ENCODE results near the gene APOA1.

The APOA1 gene

DNA sequence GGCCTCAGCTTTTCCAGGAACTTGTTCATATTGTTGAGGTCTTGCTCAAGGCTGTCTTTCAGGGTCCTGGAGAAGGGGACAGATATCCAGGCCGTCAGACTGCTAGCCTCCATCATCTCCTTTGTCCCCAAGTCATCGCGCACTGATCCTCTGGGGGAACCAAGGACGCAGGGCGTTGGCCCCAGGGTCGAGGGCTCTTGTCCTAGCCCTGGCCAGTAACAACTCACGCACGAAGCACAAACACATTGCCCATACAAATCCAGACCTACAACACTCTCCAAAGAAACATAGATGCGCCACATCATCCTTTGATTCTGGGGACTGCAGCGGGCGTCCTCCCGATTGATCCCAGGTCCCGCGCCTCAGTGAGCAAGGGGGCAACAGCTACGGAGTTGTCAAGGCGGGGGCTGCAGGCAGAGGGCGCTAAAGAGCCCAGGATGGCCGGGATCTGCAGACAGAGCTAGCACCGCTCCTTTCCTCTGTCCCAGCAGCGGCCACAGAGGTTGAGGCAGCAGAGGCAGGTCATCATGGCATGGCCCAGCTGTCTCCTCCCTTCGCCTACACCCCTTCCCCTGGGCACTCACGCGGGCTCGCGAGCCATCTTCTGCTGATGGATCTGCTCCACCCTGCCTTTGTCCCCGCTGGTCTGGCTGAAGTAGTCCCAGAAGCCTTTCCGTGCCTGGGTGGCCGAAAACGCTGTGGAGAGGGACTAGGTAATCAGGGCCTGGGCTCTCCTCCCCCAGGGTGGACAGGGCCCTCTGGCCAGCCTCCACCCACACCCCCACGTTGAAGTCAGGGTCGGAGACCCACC lies 46.2 kb downstream of the APOA1 start:
- H3K4me2 ChIP-seq, result 0 out of 2 replicates have a peak overlapping the region, but pooled peaks have one; percentile 13
- TF ChIP-seq, protein P1, sequence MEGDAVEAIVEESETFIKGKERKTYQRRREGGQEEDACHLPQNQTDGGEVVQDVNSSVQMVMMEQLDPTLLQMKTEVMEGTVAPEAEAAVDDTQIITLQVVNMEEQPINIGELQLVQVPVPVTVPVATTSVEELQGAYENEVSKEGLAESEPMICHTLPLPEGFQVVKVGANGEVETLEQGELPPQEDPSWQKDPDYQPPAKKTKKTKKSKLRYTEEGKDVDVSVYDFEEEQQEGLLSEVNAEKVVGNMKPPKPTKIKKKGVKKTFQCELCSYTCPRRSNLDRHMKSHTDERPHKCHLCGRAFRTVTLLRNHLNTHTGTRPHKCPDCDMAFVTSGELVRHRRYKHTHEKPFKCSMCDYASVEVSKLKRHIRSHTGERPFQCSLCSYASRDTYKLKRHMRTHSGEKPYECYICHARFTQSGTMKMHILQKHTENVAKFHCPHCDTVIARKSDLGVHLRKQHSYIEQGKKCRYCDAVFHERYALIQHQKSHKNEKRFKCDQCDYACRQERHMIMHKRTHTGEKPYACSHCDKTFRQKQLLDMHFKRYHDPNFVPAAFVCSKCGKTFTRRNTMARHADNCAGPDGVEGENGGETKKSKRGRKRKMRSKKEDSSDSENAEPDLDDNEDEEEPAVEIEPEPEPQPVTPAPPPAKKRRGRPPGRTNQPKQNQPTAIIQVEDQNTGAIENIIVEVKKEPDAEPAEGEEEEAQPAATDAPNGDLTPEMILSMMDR (conservative IDR thresholded peaks at IDR 0.05; ENCODE audit: low read depth, low read length), result peak; percentile 77
- H4K20me1 ChIP-seq (ENCODE audit: insufficient read depth), result no peaks in the 10 kb centered on the region
- H3K4me3 ChIP-seq (IDR thresholded peaks at IDR 0.05; ENCODE audit: insufficient read depth, low read depth, low read length), result no peak overlapping the region
- H3K27me3 ChIP-seq (ENCODE audit: insufficient read depth, low read depth), result no peaks in the 10 kb centered on the region
- peak overlapping the region; percentile 26; the same call in 1 of the 2 replicates for H2AFZ ChIP-seq (ENCODE audit: low read depth)
- no peak overlapping the region for H3K9ac ChIP-seq
- peaks cover 12% of the 10 kb centered on the region for H3K4me1 ChIP-seq (ENCODE audit: low read depth, poor library complexity, severe bottlenecking)
- H3K27ac ChIP-seq, result no peak overlapping the region
- no peaks in the 10 kb centered on the region for H3K36me3 ChIP-seq (ENCODE audit: insufficient read depth)
- H3K79me2 ChIP-seq (ENCODE audit: insufficient read depth, low read depth), result peaks cover 12% of the 10 kb centered on the region

DNA sequence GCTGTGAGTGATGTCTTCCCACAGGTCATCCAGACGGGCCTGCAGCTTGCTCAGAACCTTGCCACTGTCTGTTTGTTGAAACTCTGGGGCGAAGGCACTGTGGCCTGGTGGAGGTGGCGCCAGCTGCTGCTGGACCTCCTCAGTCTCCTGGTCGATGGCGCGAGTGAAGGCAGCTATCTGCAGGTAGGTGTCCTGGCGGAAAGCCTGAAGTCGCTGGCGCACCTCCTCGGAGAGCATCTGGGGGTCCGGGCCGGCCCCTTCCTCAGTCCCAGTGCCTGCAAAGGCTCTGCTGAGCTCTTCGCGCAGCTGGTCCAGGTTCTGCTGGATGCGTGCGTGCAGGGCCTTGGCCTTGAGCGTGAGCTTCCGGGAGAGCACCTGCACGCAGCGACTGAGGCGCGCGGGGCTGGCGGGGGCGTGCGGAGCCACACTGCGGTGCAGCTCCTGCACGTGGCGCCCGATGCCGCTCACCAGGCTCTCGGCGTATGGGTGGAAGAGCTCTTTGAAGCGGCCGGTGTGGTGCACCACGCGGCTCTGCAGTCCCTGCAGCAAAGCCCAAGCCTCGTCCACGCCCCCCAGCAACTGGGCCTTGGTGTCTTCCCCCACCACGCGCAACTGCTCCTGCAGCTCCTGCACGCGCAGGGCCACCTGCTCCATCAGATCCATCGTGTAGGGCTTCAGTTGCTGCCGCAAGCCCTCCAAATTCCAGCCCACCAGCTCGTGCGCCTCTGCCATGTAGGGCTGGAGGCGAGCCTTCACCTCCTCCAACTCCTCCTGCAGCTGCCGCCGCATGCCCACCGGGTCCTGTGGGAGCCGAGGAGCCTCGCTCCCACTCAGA lies 47.0 kb downstream of the APOA1 start:
- Histone ChIP-seq H4K20me1 (ENCODE audit: insufficient read depth) (no peaks in the 10 kb centered on the region), H3K4me1 (ENCODE audit: low read depth, poor library complexity, severe bottlenecking) (peaks cover 12% of the 10 kb centered on the region), H2AFZ (ENCODE audit: low read depth) (no peak overlapping the region), H3K4me3 (IDR thresholded peaks at IDR 0.05; ENCODE audit: insufficient read depth, low read depth, low read length) (no peak overlapping the region), H3K27me3 (ENCODE audit: insufficient read depth, low read depth) (no peaks in the 10 kb centered on the region), H3K9ac (no peak overlapping the region), H3K4me2 (no peak overlapping the region), H3K79me2 (ENCODE audit: insufficient read depth, low read depth) (peaks cover 12% of the 10 kb centered on the region), H3K27ac (no peak overlapping the region), H3K36me3 (ENCODE audit: insufficient read depth) (no peaks in the 10 kb centered on the region)
- TF ChIP-seq, protein P1 (conservative IDR thresholded peaks at IDR 0.05; ENCODE audit: low read depth, low read length), result no peak

DNA sequence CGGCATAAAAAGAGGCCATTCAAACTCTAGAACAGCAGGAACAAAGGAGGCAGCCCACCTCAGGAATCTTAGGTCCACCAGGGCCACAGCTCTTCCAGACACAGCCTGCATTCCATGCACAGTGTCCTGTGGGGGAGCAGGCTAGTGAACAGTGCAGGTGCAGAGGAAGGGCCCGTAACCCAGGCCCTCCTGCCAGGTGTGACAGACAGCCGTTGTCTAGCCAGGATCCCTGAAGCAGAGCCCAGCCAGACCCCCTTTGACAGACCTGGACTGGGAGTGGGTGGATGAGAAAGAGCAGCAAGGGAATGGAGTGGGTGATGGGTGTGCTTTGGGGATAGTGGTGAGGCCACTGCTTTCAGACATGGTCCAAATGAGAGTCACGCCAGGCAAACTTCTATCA lies 48.4 kb downstream of the APOA1 start:
- Histone ChIP-seq H3K4me3 (IDR thresholded peaks at IDR 0.05; ENCODE audit: insufficient read depth, low read depth, low read length) (no peak overlapping the region), H4K20me1 (ENCODE audit: insufficient read depth) (no peaks in the 10 kb centered on the region), H3K36me3 (ENCODE audit: insufficient read depth) (no peaks in the 10 kb centered on the region), H3K27ac (no peak overlapping the region), H3K4me1 (ENCODE audit: low read depth, poor library complexity, severe bottlenecking) (peaks cover 12% of the 10 kb centered on the region), H3K27me3 (ENCODE audit: insufficient read depth, low read depth) (no peaks in the 10 kb centered on the region), H2AFZ (ENCODE audit: low read depth) (no peak overlapping the region), H3K9ac (no peak overlapping the region), H3K4me2 (no peak overlapping the region), H3K79me2 (ENCODE audit: insufficient read depth, low read depth) (peaks cover 12% of the 10 kb centered on the region)
- TF ChIP-seq, protein P1 (conservative IDR thresholded peaks at IDR 0.05; ENCODE audit: low read depth, low read length), result no peak

DNA sequence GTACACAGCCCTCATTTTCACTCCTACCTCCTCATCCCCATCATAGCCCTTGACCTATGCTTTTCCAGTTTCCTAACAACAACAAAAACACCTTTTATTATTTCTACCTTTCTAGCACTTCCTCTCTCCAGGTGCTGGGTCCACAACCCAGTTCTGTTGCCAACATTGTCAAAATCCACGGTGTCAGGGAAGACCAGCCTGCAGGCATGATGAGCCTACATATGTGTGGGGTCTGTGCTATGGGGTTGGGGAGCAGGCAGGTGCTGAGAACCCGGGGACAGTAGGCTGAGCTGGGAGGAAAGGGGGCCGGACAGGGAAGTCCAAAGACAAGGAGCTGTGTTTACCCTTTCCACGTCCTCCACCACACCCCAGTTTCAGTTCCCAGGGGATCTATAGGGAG lies 48.9 kb downstream of the APOA1 start:
- Histone ChIP-seq H3K79me2 (ENCODE audit: insufficient read depth, low read depth) (peaks cover 12% of the 10 kb centered on the region), H3K27me3 (ENCODE audit: insufficient read depth, low read depth) (no peaks in the 10 kb centered on the region), H3K36me3 (ENCODE audit: insufficient read depth) (no peaks in the 10 kb centered on the region), H4K20me1 (ENCODE audit: insufficient read depth) (no peaks in the 10 kb centered on the region), H2AFZ (ENCODE audit: low read depth) (peak overlapping the region; percentile 60; the same call in 1 of the 2 replicates), H3K27ac (no peak overlapping the region), H3K9ac (no peak overlapping the region), H3K4me2 (peak overlapping the region; percentile 73; the same call in 1 of the 2 replicates), H3K4me1 (ENCODE audit: low read depth, poor library complexity, severe bottlenecking) (peaks cover 12% of the 10 kb centered on the region), H3K4me3 (IDR thresholded peaks at IDR 0.05; ENCODE audit: insufficient read depth, low read depth, low read length) (no peak overlapping the region)
- TF ChIP-seq, protein P1 (conservative IDR thresholded peaks at IDR 0.05; ENCODE audit: low read depth, low read length), result no peak

All from KMS-11 (cell line).